ENCODE measurements around the gene LYRM2.

The LYRM2 gene

GRCh38 chr6:89581689-89582088 lies 56.9 kb downstream of the LYRM2 start (continued):
- TF ChIP-seq ZNF544 (tag by site-specific recombination; IDR thresholded peaks at IDR 0.05) (no peak), ZNF155 (tag by site-specific recombination; IDR thresholded peaks at IDR 0.05) (no peak), ZNF701 (tag by site-specific recombination; IDR thresholded peaks at IDR 0.05) (no peak), GLIS1 (tag by site-specific recombination; IDR thresholded peaks at IDR 0.05) (no peak), ZNF571 (tag by site-specific recombination; IDR thresholded peaks at IDR 0.05) (no peak), ZNF114 (tag by site-specific recombination; IDR thresholded peaks at IDR 0.05) (no peak)

GRCh38 chr6:89580997-89581666 lies 57.4 kb downstream of the LYRM2 start:
- CTCF ChIA-PET = interaction anchor here (0.5 kb wide), 1 partner anchor 1750 kb away, joined by 7 read pairs; no protein-coding TSS in a partner anchor
- POLR2A ChIA-PET = no interaction called here
- Histone ChIP-seq H3K9me3 (ENCODE audit: control insufficient read depth, insufficient read depth, low read depth, low read length) (no peaks in the 10 kb centered on the region), H3K36me3 (ENCODE audit: control insufficient read depth in 2 of 2, insufficient read depth in 1 of 2, low read length in 2 of 2) (no peaks in the 10 kb centered on the region), H3K4me3 (ENCODE audit: low read depth, low read length) (no peak overlapping the region), H3K27ac (ENCODE audit: extremely low read depth, low read depth, low read length) (no peak overlapping the region), H3K4me1 (ENCODE audit: control insufficient read depth, insufficient read depth, low read length) (no peaks in the 10 kb centered on the region)
- TF ChIP-seq ZNF704 (tag by site-specific recombination; IDR thresholded peaks at IDR 0.05) (no peak), MZF1 (tag by site-specific recombination; IDR thresholded peaks at IDR 0.05; ENCODE audit: borderline replicate concordance) (peak; percentile 95; the same call in 1 of the 2 replicates)

- Histone ChIP-seq H3K27ac (ENCODE audit: extremely low read depth, low read depth, low read length) (no peak overlapping the region), H3K4me1 (ENCODE audit: control insufficient read depth, insufficient read depth, low read length) (no peaks in the 10 kb centered on the region), H3K9me3 (ENCODE audit: control insufficient read depth, insufficient read depth, low read depth, low read length) (no peaks in the 10 kb centered on the region), H3K36me3 (ENCODE audit: control insufficient read depth in 2 of 2, insufficient read depth in 1 of 2, low read length in 2 of 2) (no peaks in the 10 kb centered on the region), H3K4me3 (ENCODE audit: low read depth, low read length) (no peak overlapping the region)
- ChIA-PET POLR2A (interaction anchor here (0.7 kb wide), 1 partner anchor 56 kb away, joined by 4 read pairs; no protein-coding TSS in a partner anchor), CTCF (interaction anchor here (0.7 to 0.8 kb wide), 2 partner anchors 26 to 357 kb away, joined by 3 read pairs; no protein-coding TSS in a partner anchor)
- TF ChIP-seq ZNF423 (tag by site-specific recombination; IDR thresholded peaks at IDR 0.05) (no peak), ZNF221 (tag by site-specific recombination; IDR thresholded peaks at IDR 0.05; ENCODE audit: borderline replicate concordance) (no peak), INSM2 (tag by site-specific recombination; IDR thresholded peaks at IDR 0.05) (no peak), PRDM6 (tag by site-specific recombination; IDR thresholded peaks at IDR 0.05) (no peak), ZBTB49 (tag by site-specific recombination; IDR thresholded peaks at IDR 0.05; ENCODE audit: low read depth) (no peak), ZNF155 (tag by site-specific recombination; IDR thresholded peaks at IDR 0.05) (no peak), ZSCAN4 (tag by site-specific recombination; IDR thresholded peaks at IDR 0.05) (no peak), GFI1B (tag by site-specific recombination; IDR thresholded peaks at IDR 0.05) (no peak), EGR2 (tag by site-specific recombination; IDR thresholded peaks at IDR 0.05; ENCODE audit: low read depth) (no peak), ZNF521 (tag by site-specific recombination; IDR thresholded peaks at IDR 0.05) (no peak), ZNF692 (tag by site-specific recombination; IDR thresholded peaks at IDR 0.05) (no peak), SCRT2 (tag by site-specific recombination; IDR thresholded peaks at IDR 0.05) (no peak), ZNF175 (tag by site-specific recombination; IDR thresholded peaks at IDR 0.05) (no peak), GLIS2 (tag by site-specific recombination; IDR thresholded peaks at IDR 0.05) (no peak), MZF1 (tag by site-specific recombination; IDR thresholded peaks at IDR 0.05; ENCODE audit: borderline replicate concordance) (no peak), ZNF701 (tag by site-specific recombination; IDR thresholded peaks at IDR 0.05) (no peak), ZNF501 (tag by site-specific recombination; IDR thresholded peaks at IDR 0.05) (no peak), ZNF677 (tag by site-specific recombination; IDR thresholded peaks at IDR 0.05) (no peak)
Measured at GRCh38 chr6:89575562-89575960, 63.0 kb downstream of the LYRM2 start.

All from HEK293 (cell line).